Right ventricle myocardium inferior (tissue), 1 donor: ENCODE data around the gene CNTN5. TPM values are rescaled to one million over a fixed set of nuclear protein-coding genes. Genes with fewer than 3 reads are reported as not detected.
"Not testable (repeated sequence)": the region's sequence is repeated elsewhere in the genome, so short reads cannot be mapped to it uniquely, and the experiment has no call there.

ENCODE experiments used
- ATAC-seq: fragments of 200-7000 bp; cut with Tn5 transposase; one replicate; pipeline ENCODE4 v1.9.1; 2020; ENCODE audit warnings: mild to moderate bottlenecking, moderate library complexity
- DNase-seq: peaks from one replicate; pipeline ENCODE4 v3.0.0; 2021; ENCODE audit errors: missing footprints
- intact Hi-C: fragments of 100-400 bp; cut with DNase I; formaldehyde crosslinking; loops from one replicate; pipeline ENCODE4 v1.11.0; 2022
- total RNA-seq: library from RNA; stranded (reverse); fragmentation: NEBNext Ultra II Directional; extraction: Animal tissue kit (Norgen Biotek cat#: 25700); gene quantifications from one replicate; pipeline ENCODE4 v1.2.1, GENCODE V29; 2021
- donor health status: DM: no; HTN: yes; CAD: no; lungs with severe emphysema.

The CNTN5 gene
- total RNA-seq, 1 donor from 2014 or later: not detected

DNA sequence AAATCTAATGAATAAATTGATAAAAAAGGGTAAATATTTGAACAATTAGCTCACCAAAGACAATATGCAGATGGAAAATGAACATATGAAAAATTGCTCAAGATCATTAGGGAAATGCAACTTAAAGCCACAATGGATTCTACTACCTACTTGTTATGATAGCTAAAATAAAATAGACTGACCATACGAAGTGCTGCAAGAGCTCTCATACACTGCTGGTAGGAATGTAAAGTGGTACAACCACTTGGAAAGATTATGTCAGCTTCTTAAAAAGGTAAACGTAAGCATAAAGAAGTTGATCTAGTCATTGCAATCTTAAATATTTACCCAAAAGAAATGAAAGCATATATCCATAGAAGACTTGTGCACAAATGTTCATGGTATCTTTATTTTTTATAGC lies 1162.2 kb downstream of the CNTN5 start:
- no peak for ATAC-seq
- intact Hi-C loops: no loop called here
- no peak for DNase-seq

DNA sequence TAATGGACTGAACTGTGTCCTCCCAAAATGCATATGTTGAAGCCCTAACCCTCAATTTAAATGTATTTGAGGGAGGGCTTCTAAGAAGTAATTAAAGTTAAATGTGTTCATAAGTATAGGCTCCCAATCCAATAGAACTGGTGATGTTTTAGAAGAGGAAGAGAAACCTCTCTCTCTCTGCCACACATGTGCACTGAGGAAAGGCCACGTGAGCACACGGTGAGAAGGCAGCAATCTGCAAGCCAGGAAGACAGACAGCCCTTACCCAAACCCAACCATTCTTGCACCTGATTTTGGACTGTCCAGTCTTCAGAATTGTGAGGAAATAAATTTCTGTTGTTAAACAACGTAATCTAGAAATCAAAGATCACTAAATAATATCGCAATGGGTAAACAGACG lies 1164.8 kb downstream of the CNTN5 start:
- intact Hi-C loops: no loop called here
- DNase-seq (no peak), ATAC-seq (no peak)

DNA sequence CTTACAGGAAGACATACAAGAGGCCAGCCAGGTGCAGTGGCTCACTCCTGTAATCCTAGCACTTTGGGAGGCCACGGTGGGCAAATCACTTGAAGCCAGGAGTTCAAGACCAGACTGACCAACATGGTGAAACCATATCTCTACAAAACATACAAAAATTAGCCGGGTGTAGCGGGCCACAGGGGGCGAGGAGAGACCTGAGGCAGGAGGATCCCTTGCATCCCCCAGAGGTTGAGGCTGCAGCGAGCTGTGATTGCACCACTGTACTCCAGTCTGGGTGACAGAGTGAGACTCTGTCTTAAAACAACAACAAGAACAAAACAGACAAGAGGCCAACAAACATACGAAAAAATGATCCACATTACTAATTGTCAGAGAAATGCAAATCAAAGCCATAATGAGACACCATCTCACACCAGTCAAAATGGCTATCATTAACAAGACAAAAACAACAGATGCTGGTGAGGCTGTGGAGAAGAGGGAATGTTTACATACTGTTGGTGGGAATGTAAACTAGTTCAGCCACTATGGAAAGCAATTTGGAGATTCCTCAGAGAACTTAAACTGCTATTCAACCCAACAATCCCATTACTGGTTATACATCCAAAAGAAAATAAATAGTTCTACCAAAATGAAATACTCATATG lies 1167.5 kb downstream of the CNTN5 start:
- intact Hi-C loops: no loop called here
- DNase-seq (no peak), ATAC-seq (no peak)

DNA sequence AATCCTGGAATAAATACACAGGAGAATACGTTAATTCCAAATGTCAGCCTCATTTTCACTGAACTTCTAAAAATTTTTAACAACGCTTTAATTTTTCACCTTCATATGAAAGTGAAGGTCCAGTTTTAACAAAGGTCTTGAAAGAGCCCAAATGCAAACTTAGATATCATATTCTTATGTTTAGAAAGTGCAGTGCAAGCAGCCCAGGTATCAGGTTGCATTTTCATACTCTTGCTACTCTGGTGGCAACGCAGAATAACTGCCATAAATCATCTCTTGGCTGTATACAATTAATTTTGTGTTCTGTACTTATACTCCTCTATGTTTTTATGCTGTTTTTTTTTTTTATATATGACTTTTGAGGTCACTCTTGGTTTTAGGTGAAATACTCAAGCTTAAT lies 1169.6 kb downstream of the CNTN5 start:
- intact Hi-C loops: no loop called here
- DNase-seq (no peak), ATAC-seq (no peak)

DNA sequence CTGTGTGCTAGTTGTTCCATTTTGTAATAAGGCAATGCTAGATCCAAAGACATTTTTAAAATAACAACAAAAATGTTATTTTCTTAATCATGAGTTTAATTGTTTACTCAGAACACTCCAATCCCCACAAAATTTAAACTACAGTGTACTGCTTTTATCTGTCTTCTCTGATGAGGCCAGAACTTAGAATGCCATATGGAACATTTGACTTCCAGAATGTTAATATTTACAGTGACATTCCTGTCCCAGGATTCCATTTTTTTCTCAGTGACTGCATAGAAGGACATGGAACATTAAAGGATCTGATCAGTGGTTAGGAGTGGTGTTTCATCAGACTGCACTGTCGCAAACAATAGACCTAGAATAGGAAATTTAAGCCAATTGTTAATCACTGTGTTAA lies 1171.4 kb downstream of the CNTN5 start:
- DNase-seq (no peak), ATAC-seq (no peak)
- intact Hi-C loops: no loop called here

DNA sequence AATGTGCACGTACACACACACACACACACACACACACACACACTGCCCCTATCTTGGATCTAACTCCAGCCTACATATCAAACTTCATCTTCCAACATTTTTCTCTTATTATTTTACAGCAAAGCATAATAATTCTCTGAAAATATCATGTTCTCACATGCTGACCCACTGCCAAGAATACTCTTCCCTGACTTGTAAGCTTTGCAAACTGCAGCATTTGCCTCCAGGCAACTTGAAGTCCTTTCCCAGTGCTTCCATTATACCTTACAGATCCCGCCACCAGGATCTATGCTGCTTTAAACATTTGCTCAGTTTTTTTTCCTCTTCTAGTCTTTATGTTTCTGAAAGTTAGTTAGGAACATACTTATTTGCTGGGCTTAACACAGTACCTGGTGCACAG lies 1183.0 kb downstream of the CNTN5 start:
- DNase-seq: no peak
- intact Hi-C loops: no loop called here
- ATAC-seq: no peak

DNA sequence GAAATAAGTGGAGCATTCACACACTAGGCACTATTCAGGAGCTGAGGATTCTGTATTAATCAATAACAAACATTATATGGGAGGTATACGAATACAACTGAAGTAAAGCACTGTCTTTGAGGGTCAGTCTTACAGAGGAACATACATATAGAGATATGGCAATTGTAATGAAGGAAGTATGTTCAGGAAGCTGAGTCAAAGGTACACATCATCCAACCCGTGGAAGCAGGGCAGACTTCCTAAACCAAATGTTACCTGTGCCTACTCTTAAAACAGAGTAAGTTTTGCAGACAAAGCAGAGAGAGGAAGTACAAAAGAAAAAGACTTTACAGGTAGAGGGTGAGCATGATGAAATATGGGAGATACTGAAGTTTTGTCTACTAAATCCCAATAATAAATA lies 1185.2 kb downstream of the CNTN5 start:
- no peak for ATAC-seq
- intact Hi-C loops: no loop called here

DNA sequence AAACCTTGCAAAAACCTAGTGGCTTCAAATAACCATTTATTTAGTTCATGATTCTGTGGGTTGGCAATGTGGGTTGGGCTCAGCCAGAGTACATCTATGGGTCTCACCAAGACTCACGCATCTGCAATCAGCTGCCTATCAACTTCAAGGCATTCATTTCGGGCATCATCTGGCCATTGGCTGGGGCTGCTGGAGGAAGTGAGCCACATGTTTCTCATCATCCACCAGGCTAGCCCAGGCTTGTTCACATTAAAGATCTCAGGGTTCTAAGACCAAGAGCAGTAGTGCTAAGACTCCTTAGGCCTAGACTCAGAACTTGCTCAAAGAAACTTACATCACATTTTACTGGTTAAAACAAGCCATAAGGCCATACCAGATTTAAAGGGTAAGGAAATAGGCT lies 1187.5 kb downstream of the CNTN5 start:
- intact Hi-C loops: no loop called here
- no peak for ATAC-seq

More for the DNA sequence above, 1185.2 kb downstream of the CNTN5 start:
- DNase-seq: no peak

DNA sequence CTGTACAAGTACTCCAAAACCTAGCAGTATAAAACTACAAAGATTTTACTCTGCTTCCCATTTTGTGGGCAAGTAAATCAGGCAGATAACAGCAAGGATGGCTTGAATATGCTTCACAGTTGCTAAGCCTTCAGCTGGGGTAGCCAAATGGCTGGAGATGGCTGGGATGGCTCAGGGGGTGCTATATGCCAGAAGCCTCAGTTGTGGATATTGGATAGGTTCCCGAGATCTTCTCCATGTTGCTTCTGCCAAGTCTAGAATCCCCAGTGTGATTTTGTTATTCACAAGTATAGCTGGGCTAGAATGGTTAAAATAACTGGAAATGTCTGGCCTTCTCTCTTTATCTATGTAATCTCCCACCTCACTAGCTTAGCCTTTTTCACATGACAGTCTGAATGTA lies 1194.0 kb downstream of the CNTN5 start:
- ATAC-seq (no peak), DNase-seq (no peak)
- intact Hi-C loops: no loop called here

More for the DNA sequence above, 1187.5 kb downstream of the CNTN5 start:
- no peak for DNase-seq

DNA sequence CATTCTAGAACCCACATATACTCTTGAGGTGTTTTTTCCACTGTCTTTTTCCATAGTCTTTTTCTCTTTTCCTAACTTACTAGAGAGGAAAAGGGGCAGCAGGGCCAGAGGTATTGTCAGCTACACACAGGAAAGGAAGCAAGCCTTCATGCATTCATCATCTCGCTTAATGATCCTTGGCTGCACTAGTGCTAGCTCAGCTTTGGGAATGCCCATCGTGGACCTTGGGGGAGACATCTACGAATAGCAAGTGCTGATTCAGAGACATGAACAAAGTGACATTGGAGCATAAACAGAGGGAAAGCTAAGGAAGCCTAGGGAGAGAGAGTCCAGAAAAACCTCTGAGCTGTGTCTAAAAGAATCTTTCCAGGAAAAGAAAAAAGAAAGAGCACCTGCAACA lies 1200.1 kb downstream of the CNTN5 start:
- no peak for ATAC-seq
- DNase-seq: no peak
- intact Hi-C loops: no loop called here

DNA sequence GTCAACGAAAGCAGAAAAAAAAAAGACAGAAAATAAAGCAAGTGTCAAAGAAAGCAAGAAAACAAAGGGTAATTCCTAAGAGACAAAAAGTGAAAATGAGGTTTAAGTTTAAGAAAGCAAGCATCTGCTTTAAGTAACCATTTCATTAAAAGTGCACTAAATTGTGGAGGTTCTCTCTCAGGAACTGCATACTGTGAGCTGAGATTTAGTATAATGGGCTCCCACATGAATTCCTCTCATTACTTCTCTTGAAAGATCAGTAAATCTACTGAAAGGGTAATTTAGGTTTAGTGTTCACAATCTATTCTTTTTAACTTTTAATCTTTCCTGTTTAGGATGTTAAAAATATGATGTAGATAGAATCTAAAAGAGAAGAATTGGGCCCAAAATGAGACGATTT lies 1201.0 kb downstream of the CNTN5 start:
- no peak for DNase-seq
- ATAC-seq: no peak
- intact Hi-C loops: no loop called here

DNA sequence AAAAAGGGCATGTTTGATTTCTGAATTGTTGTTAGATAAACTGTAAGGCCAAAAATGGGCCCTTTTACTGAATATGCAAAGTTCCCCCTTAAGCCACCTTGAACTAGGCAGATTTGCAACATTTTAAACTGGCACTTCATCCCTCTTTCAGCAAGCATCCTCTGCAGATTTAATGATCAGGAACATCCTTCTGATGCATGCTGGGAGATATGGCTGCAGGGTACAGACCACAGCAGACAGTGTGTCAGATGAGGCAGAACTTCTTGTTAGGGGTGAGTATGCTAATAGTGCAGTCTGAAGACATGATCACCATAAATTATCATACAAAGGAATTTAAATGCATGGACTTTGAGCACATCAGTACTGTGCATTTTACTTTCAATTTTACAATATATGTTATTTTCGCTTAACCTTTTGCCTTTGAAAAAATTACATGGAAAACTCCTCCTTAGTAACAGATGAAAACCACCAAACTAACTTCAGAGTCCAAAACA lies 1203.8 kb downstream of the CNTN5 start:
- no peak for DNase-seq
- ATAC-seq: no peak
- intact Hi-C loops: no loop called here

DNA sequence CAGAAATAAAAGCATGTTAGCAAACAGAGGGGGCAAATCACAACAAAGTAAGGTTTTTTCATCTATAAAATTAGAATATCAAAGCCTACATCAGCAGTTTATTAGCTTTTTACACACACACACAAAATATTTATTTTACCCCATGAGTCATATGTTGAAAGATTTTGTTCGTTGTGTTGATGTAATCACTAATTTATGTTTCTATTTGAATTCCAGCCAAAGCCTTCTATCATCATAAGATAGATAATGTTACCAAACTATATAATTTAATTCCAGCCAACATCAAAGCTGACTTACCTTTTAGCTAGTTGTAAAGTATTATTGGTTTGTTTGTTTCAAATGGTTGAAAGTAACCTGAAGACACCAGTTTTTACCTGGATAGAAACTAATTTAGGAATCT lies 1208.3 kb downstream of the CNTN5 start:
- intact Hi-C loops: no loop called here
- DNase-seq: no peak
- no peak for ATAC-seq

DNA sequence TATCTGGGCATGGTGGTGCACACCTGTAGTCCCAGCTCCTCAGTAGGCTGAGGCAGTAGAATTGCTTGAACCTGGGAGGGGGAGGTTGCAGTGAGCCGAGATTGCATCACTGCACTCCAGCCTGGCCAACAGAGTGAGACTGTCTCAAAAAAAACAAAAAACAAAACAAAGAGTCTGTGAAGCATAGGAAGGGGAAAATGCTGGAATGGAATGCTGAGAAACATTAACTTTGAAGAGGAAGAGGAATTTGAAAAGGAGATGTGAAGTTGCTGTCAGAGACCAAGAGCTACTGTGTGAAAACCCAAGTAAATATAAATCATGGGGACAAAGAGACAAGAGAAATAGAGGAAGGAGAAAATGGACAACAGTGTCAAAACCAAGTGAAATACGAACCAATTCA lies 1211.3 kb downstream of the CNTN5 start:
- DNase-seq (no peak), ATAC-seq (no peak)
- intact Hi-C loops: no loop called here

DNA sequence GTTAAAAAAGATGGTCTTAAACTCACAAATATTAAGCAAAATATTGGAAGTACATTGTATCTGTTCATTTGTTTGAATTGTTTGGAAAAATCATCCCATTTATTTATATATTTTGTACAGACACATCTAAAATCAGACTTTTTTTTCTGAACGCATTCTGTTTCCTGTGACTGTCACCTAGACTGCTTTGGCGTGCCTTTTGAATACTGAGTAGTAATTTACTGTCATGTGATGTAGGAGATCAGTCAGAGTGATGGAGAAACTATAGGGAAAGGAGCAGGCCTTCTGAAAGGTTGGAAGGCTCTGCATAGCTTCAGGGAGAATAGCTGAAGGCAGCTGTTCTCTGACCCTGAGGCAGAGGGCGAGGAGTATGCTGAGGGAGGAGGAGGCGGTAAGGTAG lies 1214.3 kb downstream of the CNTN5 start:
- DNase-seq (no peak), ATAC-seq (no peak)
- intact Hi-C loops: no loop called here

DNA sequence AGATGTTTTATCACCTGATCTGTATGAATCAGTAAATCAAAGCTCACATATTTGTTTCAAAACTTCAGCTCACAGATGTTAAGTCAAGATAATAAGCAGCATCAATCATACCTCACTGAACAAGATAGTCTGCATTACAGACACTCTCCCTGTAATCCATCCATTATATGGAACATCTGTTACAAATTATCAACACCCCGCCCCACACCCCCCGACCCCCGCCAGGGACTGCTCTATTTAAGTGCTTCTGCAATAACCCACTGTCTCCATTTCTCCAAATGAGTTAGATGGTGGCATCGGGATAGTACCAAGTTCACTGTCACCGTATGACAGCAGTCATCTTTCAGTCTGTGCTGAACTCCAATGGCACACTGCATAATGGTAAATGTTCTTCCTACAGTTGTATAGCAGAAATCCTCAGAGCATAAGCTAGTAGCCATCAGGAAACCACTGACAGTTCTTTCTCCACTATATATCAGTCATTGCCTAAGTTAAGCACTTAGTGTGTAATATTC lies 1219.3 kb downstream of the CNTN5 start:
- intact Hi-C loops: no loop called here
- DNase-seq (no peak), ATAC-seq (no peak)

DNA sequence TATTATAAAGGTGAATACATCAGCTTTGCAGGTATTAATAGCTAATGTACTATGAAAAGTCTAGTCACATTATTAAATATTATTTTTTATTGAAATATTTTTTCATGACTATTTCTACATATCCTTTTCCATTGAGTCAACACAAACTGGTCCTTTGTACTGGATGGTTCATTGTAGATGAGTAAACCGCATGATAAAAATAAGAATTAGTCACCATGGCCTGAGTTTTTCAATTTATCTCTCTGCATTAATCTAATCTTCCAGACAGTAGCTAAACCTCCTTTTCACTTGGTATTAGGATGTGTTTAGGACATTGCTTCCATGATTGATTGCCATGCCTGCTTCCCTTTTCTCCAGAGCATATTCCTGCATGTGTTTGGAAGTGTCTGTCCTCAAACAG lies 1227.0 kb downstream of the CNTN5 start:
- ATAC-seq (no peak), DNase-seq (no peak)
- intact Hi-C loops: no loop called here

DNA sequence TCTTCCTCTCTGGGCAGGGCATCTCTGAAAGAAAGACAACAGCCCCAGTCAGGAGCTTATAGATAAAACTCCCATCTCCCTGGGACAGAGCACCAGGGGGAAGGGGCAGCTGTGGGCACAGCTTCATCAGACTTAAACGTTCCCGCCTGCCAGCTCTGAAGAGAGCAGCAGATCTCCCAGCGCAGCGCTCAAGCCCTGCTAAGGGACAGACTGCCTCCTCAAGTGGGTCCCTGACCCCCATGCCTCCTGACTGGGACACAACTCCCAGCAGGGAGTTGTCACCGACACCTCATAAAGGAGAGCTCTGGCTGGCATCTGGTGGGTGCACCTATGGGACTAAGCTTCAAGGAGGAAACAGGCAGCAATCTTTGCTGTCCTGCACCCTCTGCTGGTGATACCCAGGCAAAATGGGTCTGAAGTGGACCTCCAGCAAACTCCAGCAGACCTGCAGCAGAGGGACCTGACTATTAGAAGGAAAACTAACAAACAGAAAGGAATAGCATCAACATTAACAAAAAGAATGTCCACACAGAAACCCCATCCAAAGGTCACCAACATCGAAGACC lies 1236.6 kb downstream of the CNTN5 start:
- intact Hi-C loops: not testable (repeated sequence)
- DNase-seq: peak; percentile 18

DNA sequence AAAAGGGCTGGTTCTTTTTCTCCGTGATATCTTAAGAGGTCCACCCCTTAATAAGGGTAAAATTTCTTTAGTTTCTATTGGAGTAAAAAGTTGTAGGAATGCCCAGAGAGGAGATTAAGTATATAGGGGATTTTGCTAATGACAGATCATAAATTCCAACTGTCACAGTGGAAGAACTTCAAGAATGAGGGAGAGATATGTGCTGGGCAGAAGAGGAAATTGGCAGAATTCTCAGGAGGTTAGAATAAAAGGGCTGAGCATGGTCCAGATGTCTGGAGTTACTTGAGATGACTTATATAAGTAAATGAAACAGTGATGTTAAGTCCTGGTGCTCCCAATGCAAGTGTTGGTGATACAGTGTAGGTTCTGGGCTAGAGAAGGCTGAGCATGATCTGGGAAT lies 1248.8 kb downstream of the CNTN5 start:
- intact Hi-C loops: no loop called here
- no peak for ATAC-seq
- no peak for DNase-seq

More for the DNA sequence above, 1236.6 kb downstream of the CNTN5 start:
- not testable (repeated sequence) for ATAC-seq

DNA sequence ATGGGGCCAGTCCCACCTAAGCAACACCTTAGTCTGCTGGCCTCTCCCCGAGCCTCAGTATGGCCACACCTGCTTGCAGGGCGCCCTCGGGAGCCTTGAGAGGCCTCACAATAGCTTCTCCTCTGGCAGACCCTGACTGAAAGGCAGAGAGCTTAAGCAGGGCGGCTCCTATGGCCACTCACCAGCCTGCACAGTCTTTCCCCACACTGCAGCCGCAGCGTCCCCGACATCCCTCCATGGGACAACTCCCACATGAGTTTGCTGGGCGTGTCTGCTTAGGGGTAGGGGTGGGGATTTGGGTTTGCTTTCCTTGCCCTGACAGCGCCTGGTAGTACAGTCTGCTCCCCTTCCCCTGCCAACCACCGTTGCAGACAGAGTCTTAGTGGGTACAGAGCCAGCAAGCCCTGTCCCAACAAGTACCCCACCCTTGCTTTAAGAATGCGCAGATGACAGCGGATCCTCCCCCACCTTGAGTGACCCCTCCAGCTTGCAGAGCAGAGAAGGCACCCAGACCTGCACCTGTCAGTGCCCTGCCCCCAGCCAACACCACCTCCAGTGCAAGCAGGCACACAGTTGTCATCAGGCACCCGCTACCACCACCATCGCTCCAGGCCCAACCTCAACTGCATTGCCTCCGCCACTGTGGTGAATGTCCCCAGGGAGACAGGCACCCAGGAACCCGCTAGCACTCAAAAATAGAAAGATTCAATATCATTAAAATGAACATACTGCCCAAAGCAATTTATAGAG lies 1252.5 kb downstream of the CNTN5 start:
- ATAC-seq: no peak
- DNase-seq: no peak
- intact Hi-C loops: no loop called here
